Stimulated activated CD4-positive, alpha-beta T cell treated with anti-CD3 and anti-CD28 coated beads, Interleukin-1b, Interleukin-23, amount 100 ng/mL, for 4 hours (primary cell): ENCODE results near the gene CAB39.
"Not testable (repeated sequence)": the region's sequence is repeated elsewhere in the genome, so short reads cannot be mapped to it uniquely, and the experiment has no call there.

Experiments
- DNase-seq, 2 donors: peaks; one replicate each; pipeline ENCODE4 v3.0.0-alpha.2; 2020; ENCODE audit warnings: low read depth in 2 of 2

CAB39 gene

DNA sequence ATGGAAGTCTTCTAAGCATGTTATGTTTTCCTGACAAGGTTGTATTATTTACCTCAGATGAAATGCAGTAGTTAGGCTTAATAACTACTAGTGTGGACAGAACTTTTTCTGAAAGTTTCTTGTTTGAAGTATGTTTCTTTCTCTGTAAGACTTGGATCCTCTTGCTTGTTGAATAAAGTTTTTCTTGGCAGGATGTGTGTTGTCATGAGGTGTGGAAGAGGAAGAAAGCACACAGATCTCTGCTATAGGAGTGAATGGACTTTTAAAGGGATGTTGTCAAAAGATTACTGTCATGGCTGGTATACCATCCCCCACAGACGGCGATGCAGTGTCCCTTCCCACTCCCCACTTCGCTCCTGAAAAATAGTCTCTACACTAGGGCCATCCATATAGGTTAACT is 2.6 kb downstream of the CAB39 start:
- DNase-seq = no peak

DNA sequence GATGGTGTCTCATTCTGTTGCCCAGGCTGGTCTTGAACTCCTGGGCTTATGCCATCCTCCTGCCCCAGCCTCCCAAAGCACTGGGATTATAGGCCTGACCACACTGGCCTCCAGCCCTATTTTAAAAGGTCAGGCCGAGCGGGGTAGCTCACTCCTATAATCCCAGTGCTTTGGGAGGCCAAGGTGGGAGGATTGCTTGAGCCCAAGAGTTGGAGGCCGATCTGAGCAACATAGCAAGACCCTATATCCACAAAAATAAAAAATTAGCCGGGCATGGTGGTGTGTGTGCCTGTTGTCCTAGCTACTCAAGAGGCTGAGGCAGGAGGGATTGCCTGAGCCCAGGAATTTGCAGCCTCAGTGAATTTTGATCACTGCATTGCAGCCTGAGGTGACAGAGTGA is 3.9 kb downstream of the CAB39 start:
- no peak for DNase-seq

DNA sequence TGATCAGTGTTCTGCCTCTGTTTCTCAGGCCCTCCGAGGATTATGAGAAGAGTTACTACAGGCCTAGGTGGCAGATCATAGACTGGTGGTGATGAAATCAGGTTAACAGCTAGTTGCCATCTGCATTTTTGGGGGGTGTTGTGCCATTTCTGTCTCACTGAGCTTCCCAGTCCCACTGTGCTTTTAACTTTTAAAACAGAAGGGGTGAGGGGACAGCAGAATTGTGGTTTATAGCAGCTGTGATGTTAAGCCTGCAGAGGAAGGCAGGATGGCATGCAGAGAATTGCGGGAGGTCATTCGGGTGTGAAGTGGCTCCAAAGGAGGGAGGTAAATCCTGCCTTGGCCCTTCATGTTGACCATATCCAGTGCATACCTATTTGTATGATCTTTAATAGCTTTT is 5.0 kb downstream of the CAB39 start:
- DNase-seq = no peak

DNA sequence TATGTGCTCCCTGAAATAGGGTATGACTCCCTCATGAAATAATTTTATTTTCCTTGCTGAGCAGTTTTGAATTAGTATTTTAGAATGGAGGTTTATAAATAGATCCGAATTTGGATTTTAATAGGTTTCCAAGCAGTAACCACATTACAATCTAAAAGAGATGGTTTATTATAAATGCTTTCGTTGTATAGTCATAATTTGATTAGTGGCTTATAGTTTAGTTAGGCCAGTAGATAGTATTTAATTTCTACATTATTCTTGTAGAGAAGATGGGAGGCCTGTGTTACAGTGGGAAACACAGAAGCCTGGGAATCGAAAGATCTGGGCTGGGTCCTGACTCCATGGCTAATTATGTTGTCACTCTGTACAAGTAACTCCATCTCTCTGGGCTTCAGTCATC is 6.7 kb downstream of the CAB39 start:
- DNase-seq = no peak

DNA sequence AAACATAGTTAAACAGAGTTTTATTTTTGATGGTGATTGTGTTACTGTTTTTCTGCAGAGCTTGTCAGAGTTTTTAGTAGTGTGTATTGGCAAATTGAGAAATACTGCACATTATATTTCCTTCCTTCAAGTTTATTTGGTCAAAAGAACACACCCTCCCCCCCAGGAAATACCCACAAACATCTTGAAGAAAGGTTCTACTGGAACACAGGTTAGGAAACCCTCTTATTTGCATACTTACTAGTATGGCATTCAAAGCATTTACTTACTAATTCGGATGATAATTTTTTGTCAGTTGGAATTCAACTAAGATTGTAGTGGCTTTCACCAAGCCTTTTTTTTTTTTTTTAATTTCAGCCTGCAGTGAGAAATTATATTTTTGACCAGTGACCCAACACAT is 9.1 kb downstream of the CAB39 start:
- DNase-seq = no peak

DNA sequence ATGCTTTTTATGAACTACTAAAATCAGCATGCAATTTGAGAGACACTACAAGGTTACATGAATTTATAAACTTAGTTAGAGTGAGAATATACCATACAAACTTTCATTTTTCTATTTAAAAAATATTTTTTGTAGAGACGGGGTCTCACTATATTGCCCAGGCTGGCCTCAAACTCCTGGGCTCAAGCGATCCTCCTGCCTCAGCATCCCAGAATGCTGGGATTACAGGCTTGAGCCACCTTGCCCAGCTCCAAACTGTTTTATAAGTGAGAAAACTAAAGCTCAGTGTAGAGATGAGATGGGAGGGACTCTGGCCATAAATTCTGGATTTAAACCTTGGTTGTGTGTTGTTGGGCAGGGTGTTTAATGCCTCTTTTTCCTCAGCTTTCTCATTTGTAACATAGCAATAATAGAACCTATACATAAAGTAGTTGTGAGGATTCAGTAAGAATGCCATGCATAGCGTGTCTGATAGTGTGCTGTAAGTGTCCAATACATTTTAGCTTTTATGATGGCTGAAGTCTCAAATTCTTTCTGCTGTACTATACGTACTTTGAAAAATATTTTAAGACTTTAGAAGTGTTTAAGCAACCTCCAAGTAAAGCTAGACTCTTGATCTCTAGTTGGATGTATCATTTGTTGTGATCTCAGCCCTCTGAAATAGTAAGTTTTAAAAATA is 9.7 kb downstream of the CAB39 start:
- DNase-seq = no peak

DNA sequence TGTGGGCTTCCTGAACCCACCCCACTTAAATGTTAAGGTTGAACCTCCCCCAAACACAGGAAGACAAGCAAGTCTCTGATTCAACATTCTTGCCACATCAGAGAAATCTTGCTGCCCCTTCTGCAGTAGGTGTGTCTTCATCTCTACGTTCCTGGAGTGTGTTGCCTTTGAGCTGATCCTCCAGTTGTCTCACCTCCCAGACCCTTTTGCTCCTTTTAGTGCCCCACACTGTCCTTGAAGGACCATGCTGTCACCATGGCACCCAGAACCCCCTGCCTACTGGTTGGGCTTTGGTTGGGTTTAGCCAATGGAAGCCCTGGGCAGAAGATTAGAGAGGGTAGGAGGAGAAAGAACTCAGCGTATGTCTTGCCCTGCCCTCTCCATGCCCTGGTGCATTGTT is 10.7 kb downstream of the CAB39 start:
- DNase-seq = peak in 1 of 2 donors; percentile 31

DNA sequence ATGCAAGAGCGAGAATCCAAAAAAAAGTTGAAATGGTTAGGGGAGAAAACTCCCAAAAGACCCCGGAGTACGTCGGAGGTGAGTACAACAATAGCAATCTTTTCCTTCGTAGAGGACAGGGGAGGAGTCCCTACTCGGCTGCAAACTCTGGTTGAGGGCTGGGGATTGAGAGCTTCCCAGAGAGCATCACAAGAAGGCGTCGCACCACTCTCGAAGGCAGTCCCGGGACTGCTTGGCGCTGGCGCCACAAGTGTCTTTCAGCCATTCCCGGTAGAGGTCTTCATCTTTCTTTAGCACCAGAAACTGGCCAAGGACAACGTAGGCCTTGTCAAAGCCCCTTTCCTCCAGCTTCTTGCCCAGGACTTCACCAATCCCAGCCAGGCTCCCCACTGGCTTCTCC is 12.3 kb downstream of the CAB39 start:
- DNase-seq = not testable (repeated sequence)

DNA sequence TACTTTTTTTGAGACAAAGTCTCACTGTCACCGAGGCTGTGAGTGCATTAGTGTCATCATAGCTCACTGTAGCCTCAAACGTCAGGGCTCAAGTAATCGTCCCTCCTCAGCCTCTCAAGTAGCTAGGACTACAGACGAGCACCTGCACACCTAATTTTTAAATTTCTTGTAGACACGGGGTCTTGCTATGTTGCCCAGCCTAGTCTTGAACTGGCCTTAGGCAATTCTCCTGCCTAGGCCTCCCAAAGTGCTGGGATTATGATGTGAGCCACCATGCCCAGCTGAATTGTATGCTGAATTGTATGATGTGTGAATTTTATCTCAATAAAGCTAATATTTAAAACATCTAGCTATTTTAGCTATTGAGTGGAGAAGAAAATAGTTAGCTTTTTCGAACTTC is 18.9 kb downstream of the CAB39 start:
- no peak for DNase-seq

DNA sequence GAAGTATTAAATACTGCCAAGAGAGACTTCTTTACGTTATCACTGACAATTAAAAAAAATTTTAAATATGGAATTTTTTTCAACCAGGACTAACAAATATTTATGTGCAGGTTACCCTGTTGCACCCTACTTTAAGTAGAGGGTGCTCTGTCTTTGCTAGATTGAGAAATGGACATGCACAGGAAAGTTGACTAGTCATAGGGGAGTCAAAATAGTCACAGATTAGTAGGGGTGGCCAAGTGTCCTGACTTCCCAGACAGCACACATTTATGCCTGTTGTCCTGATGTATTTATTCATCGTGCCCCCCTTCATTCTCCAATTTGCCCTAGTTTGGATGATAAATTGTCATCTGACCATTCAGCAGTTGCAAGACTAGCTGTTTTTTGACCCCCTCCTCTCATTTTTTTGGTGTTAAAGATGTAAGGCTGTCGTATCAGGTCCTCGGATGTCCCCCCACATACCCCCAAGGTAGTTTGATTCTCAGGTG is 20.3 kb downstream of the CAB39 start:
- no peak for DNase-seq

DNA sequence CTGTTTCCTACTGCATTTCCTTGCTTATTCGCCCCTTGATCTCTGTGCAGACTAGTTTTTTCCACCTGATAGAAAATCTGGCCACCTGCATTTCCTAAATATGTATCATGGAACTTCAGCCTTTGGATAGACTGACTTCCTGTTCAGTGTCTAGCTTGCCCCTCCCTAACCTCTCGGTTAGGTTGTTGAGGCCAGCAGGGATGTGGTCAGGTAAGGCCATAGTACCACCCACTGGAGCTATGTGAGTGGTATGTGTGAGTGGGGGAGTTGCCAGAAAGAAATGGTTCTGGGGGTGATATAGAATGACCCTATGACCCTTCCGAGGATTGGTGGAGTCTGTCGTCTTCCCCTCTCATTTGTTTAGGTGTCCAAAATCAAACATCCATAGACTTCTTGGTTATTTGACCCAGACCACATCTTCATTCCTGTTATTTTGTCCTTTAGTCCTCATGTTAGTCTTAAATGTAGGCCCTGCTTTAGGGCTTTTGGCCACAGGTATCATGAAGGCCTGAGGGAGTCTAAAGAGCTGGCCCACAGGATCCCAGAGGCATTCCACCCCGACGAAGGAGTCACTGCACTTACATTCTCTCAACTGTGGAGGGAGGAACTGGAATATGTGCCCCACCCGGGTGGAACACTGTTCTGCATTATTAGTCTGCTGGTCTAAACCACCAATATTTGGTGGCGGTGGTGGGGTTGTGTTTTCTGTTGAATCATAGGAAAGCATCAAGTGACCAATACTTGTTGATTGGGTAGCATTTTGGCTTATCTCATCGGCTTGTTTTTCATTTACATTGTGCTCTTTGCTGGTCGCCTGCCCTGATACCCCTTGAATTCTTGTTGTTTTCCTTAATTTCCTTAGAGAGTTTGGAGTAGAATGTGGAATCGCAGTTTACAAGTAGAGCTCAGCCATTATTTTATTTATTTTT is 21.9 kb downstream of the CAB39 start:
- no peak for DNase-seq

DNA sequence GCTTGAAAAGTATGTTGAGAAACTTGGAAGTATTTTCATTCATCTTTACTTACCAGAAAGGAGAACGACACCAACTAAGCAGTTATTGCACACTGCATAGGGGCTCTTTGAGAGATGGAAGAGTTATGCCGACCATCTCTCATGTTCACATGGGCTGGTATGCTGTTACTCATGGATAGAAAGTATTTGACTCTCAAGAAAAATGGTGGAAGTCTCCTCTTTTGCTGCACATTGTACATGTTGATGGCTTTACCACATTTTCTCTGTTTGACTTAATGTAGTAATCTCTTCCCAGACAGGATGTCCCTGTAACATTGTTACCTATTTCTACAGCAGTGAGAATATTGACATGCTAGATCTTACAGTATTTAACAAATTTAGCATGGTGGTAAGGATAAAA is 23.2 kb downstream of the CAB39 start:
- DNase-seq = no peak

DNA sequence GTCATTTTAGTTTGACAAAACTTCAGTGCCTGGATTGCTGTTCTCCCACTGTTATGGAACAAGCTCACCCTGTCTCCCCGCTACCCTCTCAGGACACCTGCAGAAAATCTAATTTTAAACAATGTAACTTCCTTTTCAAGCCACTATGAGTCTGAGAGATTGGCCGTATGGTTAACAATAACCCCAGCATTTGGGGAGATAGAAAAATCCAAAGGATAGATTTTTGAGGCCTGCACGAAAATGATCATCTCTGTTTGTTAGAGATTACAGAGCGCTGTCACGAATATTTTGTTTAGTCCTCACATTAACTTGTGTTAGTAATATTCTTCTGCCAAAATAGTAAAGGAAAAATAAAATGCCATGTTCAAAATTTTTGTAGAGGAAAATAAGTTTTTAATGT is 24.7 kb downstream of the CAB39 start:
- DNase-seq = no peak

DNA sequence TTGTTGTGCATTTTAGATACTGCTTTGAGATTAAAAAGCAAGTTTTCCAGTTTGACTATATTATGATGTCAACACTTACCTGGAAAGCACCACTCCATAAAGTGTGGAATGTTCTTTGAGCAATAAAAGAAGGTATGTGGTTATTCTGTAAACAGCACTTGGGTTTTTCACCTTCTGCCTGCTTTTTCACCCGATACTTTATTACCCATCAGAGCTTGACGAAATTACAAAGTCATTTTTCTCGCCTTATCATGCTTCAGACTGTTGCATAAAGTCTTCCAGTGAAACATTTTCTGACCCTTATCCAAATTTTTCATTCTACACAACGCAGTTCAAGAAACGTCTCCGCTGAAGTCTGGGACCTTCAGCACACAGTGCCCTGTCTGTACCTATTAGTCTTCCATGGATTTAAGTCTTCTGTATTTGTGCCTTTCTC is 25.2 kb downstream of the CAB39 start:
- no peak for DNase-seq

DNA sequence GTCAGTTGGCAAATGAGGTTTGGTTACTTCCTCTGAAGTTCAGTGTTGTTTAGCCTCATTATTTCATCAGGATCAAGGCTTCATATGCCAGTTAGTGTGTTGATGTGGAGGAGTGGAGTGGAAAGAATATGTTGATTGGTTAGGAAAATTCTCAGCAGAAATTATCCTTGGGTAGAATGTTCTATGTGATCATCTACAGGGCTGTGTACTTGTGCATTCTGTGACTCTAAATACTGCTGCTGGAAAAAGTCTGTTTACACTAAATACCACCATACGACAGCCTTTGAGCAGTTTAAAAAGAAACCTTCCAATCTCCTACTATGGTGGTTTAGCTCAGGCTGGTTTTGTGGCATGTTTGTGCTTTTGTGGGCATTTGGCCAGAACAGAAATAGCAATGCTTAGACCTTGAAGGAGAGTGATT is 25.8 kb downstream of the CAB39 start:
- no peak for DNase-seq

DNA sequence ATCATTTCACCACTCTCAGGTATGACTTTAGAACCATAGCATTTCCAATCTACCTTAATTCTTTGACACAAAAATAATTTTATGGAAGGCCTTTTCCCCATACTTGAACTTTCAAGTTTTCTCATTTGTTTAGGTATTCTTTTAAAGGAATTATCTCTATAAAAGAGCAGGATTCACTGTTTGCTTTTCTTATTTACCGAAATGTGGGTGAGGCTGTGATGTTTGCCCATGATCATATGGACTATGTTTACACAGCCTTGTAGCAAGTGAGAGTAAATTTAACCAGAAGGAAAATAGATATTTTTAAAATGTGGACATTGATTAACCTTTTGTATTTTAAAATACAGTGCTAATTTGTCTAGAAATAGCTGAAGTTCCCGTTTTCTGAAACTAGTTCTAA is 26.3 kb downstream of the CAB39 start:
- DNase-seq = no peak

DNA sequence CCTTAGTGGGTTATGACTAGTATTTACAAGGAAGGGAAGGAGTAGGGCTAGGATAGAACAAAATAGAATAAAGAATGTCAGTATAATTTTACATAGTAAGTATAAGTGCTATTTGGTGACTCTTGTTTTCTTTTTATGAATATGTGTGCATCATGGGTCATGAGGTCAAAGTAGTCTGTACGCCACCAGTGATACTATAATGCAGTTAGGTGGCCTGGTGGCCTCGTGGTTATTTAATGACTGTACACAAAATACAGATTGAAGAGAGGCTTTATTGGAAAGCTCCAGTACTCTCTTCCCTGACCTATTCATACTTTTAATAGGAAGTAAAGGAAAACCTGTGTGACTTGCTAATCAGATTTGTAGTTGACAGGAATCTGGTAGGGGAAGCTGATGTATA is 27.3 kb downstream of the CAB39 start:
- no peak for DNase-seq

DNA sequence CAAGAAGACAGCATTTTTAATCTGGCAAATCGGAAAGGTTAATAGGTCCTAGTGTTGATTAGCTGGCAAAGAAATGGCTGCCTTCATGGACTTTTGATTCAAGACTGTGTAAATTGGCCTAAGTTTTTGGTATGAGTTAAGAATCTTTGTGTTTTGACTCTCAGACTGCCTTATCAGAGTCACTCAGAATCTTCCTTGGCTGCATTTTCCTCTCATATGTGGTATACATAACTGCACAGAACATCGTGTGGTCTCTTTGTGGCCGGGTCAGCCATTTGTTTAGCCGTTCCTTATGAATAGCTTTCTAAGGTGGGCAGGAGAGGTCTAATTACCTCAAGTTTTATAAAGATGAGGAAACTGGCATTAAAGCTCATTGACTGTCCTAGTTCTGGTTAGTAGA is 30.1 kb downstream of the CAB39 start:
- DNase-seq = no peak

DNA sequence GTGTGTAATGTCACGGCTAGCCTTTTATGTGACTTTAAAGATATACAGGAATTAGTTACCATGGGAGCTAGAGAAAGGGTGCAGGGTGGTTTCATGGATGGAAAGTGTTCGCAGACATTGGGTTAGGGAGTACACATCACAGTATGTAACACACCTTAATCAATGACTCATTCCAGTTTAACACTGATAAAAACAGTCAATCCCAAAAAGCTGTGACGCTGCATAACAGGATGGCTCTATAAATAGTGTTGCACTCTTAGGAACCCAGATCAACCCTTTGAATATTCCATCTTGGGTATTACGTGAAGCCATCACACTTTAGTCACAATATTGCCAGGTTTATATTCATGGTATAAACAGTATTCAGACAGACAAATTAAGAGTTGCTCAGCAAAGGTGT is 33.6 kb downstream of the CAB39 start:
- DNase-seq = no peak

DNA sequence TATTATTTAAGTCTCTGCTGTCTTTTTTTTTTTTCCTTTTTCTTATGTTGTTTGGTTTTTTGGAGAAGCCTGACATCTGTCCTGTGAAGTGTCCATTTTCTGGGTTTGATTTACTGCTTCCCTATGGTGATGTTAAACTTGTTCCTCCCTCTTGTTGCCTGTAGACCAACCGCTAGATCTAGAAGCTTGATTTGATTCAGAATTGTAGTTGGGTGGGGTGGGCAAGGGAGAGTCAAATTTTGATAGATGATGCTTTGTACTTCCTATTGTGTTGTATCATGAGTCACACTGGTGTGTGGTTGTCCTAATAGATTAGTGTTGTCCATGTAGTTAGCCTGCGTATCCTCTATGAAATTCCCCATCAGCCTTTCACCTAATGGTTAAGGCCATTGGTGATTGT is 35.4 kb downstream of the CAB39 start:
- DNase-seq = no peak

DNA sequence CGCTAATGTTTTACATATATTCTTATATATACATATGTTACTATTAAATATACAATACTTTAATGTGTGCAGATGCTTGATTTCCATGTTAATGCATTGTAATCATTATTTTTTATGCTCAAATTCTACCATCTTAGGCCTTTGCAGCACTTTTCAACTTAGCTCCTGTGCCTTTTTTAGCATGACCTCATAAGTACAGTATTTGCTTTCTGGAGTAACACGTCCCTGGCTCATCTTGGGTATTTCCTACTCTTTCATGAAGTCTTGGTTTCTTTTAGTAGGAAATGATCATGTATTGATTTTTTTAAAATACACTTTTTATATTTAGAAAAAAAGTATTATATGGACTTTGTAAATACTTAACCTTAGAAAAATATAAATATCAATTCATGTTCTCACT is 36.5 kb downstream of the CAB39 start:
- no peak for DNase-seq

DNA sequence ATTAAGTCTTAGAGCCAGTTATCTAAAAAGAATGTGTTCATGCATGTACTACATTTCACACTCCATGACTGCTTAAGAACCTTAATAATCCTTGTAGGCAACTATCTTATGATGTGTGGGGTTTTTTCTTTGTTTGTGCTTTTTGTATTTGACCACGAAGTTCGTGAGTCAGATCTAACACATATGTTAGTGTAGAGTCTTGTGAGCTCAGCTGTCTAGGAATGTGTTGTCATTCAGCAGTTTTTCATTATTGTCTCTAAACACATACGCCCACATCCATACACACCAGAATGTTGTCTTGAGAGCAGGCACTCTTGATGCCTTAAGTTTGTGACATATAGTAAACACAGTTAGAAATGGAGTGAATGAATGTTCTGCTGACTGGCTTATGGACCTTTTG is 38.4 kb downstream of the CAB39 start:
- DNase-seq = no peak

DNA sequence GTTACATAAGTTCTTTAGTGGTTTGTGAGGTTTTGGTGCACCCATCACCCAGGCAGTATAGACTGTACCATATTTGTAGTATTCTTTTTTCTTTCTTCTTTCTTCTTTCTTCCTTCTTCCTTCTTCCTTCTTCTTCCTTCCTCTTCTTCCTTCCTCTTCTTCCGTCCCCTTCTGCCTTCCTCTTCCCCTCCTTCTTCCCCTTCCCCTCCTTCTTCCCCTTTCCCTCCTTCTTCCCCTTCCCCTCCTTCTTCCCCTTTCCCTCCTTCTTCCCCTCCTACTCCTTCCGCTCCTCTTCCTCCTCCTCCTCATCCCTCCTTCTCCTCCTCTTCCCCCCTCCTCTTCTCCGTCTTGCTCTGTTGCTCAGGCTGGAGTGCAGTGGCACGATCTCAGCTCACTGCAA is 41.6 kb downstream of the CAB39 start:
- DNase-seq = no peak
